Measurements from ENCODE around the gene KLHL29.

KLHL29 gene

DNA sequence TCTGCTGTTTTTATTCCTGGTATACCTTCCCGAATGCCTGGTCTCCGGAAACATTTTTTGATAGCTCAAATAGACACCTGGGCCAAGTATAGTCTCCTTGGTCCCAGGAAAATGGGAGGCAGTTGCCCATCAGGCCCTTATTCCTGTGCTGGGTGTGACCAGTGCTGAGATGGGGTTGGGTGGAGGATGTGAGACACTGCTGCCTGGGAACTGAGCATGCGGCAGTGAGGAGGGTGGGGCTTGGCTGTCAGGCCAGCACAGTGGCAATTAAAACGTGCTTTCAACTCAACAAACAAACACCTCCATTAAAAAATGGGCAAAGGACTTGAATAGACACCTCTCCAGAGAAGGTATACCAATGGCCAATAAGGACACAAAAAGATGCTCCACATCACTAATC is 12.5 kb downstream of the KLHL29 start:
- no peak for DNase-seq (ENCODE audit: low read depth in 3 of 3)

DNA sequence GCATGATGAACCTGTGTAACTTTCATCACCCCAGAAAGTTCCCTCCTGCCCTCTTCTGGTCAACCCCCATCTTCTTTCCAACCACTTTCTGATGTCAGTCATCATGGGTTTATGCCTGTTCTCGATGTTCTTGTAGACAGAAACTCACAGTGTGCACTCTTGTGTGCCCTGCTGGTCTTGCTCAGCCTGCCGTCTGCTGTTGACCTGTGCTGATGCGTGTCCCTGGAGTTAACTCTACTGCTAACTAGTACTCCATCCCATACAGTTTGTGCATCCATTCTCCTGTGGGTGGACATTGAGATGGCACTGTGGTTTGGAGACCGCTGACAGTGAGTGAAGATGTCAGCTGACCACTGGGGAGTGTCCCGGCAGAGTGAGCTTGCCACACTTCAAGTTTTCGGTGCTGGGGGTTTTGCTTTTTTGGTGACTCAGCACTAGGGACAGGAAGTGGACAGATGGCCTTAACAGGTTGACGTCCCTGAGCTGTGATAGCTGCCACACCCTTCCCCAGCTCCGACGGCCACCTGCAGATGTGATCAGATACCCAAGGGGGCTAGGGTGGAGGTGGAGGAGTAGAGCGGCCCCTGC is 14.8 kb downstream of the KLHL29 start:
- no peak for DNase-seq (ENCODE audit: low read depth in 3 of 3)

DNA sequence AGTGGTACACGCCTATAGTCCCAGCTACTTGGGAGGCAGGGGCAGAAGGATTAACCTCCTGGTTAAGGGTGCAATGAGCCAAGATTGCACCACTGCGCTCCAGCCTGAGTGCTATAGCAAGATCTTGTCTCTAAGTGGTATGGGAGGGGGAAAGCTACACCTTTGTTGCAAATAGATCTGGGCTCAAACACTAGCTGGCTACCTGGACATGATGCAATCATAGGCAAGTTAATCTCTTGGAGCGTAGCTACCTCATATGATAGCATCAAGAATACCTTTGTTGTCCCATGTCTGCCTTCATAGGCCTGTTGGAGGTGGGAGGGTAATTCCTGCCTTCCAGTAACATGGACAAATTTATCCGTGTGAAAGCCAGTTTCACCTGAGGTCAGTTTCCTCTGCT is 15.7 kb downstream of the KLHL29 start:
- no peak for DNase-seq (ENCODE audit: low read depth in 3 of 3)

DNA sequence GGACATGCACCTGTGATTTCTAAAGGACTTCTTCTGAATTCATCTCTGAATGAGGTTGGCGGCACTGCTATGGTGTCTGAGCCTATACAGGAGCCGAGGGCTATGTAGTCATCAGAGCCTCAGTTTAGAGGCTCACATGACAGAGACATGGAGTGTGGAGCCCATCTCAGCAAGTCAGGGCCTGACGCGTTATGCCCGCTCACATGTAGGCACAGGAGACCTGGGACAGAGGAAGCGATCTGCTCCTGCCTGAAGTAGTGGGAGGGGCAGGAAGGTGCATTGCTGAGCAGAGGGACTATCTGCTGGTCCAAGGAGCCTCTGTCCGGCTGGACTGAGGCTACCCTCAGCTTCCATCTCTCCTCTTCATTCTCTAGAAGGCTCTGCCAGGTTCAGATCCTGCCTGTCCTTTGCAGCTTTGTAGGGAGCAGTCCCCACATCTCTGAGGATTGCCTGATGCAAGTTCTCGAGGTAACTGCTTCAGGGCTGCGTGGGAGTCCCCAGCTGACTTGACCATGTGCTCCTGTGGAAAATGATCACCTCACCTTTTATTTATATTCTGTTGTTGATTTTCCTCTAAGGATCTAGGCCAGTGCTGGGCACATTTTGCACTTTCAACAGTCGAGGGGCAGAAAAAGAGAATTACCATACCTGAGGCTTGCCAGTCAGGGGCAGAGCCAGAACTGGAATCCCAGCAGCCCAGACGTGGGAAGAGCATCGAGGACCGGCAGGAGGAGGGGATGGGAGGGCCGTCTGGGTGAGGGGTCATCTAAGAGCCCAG is 16.6 kb downstream of the KLHL29 start:
- no peak for DNase-seq (ENCODE audit: low read depth in 3 of 3)

DNA sequence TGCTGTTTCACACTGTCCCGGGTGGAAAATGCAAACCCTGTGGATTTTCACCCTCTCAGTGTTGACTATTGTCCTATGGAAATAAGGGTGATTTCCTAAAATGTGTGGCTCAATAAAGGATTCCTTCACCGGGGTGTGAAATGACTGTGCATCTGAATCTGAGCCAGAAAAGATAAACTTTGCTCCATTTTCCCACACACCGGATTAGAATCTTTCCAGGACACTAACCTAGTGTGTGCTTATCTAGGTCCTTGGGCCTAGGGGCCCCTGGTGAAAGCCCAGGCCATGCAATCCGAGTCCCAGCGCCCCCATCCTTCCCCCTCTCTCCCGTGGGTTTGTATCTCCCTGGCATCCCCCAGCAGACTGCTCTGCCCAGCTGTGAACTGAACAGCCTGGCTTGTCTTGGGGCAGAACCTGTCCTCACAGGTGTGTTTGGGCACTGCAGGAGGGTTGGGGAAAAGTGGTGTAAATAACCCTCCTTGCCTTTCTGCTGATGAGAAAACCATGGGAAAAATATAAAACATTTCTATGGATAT is 17.3 kb downstream of the KLHL29 start:
- DNase-seq (ENCODE audit: low read depth in 3 of 3), result no peak

DNA sequence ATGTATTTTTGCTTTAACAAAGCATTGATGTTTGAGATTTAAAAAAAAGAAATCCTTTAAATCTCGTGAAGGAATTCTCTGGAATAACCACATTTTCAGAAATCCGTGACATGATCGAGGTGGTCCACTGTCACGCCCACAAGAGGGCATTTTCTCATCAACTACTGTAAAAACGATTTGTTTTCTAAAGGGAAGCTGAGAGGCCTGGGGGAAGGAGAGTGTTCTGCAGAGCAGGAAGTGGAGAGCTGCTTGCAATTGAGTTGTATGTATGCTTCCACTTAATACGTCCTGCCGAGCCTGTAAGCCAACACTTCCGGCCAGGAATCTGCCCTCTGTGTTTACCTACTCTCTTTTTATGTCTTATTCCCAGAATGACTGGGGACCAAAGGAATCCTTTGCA is 19.4 kb downstream of the KLHL29 start:
- no peak for DNase-seq (ENCODE audit: low read depth in 3 of 3)

DNA sequence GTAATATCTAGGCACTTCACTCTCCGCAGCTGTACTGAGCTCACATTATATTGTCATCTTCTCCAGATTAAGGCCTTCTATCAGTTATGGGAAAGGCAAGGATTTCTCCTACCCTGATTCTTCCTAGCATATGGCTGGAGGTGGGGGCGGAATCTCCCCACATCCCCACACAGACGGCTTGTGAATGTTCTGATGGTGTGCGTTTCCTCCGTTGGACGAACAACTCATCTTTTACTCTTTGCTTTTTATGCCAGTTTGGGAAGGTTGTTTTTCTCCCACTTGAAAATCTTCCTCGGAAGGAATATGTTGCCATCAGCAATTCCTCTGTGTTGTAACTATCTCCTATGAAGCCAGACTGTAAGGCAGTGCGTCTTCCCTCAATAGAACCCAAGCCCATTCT is 24.3 kb downstream of the KLHL29 start:
- no peak for DNase-seq (ENCODE audit: low read depth in 3 of 3)

DNA sequence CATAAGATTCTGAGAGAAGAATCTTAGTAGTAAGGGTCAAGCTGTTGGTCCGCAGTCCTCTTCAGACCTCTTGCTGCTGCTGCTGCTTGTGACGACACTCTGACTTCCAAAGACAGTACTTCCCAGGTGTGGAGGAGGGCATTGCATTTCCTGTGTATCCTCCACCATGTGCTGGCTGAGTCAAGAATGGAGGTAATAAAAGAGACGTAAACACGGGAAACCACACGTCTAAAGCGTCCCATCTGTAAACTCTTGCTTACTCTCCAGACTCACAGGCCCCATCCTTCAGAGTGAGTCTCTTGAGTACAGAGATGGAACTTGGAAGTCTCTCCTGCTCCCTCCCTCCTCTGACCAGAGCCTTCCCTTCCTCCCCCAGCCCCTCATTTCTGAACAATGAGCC is 25.6 kb downstream of the KLHL29 start:
- DNase-seq (ENCODE audit: low read depth in 3 of 3), result no peak

DNA sequence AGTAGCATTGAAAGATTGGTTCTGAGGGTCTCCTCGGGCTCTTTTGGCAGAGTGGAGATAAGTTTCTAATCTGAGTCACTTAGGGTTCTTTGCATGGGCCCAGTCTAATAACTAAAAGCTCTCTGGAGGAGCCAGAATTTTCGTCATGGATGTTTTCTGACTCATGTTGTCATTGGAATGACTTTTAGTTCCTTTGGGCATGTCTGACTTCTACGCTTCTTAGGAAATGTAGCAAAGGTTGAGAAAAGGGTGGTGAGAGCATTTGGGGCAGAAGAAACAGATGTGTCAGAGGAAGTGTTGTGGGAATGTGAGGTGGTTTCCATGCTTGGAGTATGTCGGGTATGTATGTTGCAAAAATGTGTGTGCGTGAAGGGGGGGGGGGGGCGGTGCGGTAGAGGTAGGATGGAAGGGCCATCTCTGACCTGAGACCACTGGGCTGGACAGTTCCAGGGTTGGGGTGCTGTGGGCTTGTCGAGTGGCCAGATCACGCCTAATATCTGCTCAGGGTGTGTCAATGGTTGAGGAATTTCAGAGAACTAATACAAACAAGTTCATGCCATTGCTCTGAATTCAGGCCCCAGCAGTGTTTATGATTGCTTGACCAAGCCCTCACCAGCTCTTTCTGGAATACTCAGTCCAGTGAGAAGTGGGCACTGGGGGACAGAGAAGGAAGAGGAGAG is 26.9 kb downstream of the KLHL29 start:
- DNase-seq (ENCODE audit: low read depth in 3 of 3), result no peak

DNA sequence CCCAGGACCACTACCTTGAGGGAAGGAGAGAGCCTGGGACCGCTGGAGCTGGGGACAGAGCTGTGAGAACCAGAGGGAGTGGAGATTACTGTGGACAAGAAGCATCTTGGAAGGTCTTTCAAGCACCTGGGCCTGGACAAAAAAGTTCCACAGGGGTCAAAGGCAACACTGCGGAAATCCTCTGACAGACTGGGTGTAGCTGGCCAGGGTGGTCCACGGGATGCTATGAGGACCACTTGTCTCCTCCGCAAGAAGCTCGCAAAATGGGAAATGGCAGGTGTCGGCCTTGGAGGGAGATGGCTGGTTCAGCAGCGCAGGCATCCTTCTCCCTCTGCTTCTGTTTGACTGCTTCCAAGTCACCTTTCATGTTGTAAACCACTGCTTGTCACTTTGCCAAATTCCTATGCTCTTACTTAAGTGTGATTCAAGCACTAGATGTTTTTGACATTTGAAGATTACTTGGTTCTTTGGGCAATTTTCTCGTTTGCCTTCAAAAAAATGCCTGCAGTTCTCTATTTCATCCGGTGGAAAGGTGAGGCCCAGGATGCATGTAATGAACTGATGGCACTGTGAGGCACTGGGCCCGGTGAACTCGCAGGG is 27.7 kb downstream of the KLHL29 start:
- no peak for DNase-seq (ENCODE audit: low read depth in 3 of 3)

DNA sequence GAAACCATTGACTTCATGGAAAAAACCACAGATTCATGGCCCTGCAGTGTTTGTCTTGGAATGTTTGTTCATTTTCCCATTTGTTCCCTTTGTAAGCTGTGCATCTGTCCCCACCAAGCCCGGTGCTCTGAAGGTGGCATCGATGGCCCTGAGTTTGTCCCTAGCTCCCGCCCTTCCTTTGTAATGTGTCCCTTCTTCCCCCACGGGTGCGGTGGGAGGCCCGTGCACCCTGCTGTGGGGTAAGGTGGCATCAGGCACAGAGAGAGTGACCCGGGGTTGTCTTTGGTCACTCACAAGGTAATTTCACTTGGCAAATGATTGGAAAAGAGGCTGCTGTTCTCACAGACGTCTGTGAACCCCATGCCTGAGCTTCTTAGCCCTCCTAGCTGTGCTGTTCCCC is 28.7 kb downstream of the KLHL29 start:
- DNase-seq (ENCODE audit: low read depth in 3 of 3), result no peak

DNA sequence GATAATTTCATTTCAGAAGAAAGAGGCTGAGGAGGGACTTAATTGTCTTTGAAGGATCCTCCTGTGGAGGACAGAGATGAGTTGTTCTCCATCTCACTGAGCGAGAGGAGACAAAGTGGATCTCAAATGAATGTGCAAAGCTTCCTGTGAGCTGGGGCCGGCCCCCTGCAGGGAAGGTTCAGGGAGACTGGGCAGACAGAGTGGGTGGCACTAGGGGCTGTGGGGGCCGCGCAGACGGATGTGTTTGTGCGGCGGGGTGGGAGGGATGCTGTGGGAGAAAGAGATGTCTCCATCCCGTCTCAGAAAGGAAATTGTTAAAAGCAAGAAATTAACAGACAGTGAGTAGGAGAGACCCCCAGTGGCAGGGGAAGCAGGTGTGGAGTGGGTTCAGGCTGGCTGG is 29.1 kb downstream of the KLHL29 start:
- no peak for DNase-seq (ENCODE audit: low read depth in 3 of 3)

DNA sequence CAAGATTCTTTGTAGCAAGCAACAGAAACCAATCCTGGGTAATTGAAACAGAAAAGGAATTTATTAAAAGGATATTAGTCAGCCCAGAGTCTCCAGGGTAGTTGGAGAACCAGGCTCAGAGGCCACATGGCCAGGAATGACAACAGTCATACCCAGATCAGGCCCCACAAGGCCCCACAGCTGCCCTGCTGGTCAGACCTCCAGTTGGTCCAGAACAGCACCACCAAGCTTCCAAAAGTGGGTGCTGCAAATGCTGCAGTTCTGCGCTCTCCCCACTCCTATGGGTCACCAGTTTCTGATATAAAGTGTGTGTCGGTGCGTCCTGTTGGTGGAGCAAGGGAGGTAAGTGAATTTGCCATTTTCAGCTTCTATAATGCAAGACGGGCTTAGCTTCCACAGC is 29.9 kb downstream of the KLHL29 start:
- DNase-seq (ENCODE audit: low read depth in 3 of 3), result no peak

DNA sequence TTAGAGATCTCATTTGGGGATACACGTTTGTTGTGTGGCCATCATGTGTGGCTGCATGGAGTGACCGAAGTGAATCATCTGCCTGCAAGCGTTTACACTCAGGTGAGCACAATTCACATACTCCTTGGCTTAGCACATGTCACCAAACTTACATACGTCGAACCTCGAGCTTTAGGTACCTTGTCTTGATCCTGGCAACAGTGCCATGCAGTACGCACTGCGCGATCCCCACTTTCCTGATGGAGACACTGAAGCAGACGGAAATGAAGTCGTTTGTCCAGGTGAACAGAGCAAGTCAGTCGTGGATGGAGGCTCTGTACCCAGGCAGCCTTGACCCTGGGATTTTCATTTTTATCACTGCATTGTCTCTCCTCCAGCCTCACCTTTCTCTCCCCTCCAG is 32.3 kb downstream of the KLHL29 start:
- no peak for DNase-seq (ENCODE audit: low read depth in 3 of 3)

DNA sequence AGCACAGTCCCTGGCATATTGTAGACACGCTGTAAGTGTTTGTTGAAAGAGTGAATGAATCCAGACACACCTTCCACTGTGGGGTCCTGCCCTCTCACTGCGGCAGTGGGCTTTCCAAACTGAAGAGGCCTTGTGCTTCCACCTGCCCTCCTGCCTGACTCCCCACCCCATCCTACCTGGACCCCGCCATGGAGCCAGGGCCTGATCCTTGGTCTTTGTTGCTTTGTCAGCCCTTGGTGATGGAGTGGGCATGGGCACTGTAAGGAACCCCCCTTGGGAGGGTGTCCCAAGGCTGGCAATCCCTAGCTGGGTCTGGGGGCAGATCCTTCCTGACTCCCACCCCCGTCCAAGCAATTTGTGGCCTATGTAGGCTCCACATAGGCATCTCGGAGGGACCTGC is 33.1 kb downstream of the KLHL29 start:
- DNase-seq (ENCODE audit: low read depth in 3 of 3), result no peak

DNA sequence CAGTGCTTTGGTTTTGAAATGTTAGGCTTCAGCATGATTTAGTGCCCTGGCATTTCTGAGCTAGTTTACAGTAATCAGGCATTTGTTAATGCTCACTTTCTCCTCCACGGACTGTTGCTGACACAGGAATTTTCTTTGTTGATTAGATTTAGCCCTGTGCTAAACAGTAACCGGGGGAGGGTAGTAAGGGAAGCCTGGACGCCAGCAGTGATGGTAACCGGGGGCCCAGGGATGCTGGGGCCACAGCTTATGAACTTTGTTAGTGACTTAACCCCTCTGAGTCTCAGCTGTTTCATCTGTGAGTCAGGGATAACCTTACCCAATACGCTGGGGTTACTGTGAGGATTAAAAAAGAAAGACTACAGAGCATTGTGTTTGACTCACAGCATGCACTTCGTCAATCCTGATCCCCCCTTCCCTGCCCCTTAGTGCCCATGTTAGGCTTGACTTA is 33.5 kb downstream of the KLHL29 start:
- DNase-seq (ENCODE audit: low read depth in 3 of 3), result no peak

DNA sequence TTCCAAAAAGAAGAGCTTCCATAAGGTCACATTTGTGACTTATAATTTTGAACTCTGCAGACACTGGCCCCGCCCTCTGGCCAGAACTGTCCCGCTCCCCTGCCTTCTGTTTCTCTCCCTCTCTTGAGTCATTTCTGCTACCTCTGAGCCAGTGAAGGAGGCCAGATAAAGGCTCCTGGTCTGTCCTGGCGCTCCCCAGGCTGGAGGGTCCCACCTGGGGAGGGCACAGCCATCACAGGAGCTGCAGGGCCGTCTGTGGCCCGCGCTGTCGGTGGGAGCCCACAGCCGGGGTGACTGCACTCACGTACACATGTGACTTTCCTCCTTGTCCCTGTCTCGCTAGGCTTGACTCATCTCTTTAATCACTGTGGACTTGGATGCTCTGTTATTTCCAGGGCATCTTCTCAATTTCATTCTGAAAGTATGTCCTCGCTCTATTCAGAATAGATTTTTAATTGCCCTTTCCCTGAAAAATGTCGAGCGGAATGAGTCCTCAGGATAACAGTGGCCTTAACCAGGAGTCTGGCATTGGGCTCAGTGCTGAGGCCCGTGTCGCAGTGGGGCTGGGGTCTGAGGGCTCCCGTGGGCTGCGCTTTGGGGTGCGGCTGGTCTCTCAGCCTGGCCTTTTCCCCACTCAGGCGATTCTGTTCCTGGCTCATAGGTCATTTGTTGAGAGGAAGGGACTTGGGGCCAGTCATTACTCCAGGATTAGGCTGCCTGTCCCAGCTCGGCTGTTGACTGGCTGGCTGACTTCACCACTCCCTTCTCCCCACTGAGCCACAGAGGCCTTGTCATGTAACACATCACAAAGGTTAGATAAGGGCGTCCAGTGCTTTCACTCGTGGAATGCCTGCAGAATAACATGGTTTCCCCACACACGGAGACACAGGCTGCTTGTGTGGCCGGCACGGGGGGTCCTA is 34.5 kb downstream of the KLHL29 start:
- no peak for DNase-seq (ENCODE audit: low read depth in 3 of 3)

DNA sequence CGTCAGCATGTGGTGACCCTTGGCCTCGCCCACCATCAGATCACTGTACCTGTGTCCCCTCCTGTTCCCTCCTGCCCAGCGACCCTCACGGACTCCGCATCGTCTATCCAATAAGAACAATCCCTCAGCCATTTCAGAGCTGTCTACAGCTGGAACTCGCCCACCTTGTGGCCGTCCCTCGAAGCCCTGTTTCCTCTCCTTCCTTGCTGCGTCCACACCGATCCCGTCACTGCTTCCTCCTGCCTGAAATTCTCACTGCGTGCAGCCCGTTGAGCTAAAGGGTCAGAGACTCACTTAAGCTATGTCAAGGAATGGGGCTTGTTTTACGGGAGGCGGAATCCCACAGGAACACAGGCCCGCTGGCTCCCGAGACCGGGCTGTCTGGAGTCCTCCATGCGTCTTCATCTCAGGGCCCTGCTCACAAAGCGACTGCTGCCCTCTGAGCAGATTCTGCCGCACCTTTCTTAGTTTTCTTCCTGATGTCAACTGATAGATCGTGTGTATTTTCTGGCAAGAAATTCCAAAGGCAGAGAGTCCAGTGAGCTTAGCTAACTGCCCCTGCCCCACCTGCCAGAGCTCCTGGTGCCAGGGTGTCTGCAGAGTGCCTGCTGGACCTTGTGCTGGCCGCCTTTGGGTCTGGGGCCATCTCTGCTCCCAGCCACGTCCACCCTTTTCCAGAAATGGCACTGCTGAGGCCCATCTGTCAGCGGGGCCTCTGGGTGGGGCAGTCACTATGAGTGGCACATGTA is 35.3 kb downstream of the KLHL29 start:
- DNase-seq (ENCODE audit: low read depth in 3 of 3), result no peak

DNA sequence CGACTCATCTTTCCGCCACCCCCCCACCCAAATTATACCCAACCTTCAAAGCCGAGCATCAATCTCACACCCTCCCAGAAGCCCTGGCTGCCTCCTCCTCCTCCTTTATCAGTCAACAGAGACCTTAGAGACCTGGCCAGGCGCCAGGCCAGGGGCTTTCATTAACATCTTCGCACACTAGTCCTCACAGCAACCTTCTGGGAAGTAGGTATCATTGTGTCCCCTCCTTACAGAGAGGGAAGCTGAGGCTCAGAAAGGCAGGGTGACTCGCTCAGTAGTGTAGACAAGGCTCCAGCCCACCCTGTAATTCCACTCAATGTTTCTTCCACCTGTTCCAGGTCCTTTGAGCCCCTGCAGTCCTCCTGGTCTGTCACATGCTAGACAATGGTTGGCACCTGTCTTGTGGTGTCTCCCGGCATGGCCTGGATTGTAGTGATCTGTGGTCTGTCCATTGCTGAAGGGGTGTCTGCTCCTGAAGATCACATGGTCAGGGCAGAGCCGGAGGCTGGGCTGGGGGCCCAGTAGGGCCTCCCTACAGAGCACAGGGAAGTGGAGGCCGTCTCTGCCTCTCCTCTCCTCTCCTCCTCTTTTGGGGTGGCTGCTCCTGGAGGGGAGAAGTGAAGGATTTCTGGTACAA is 36.0 kb downstream of the KLHL29 start:
- DNase-seq (ENCODE audit: low read depth in 3 of 3), result no peak
